Endothelial cell of umbilical vein (primary cell): ENCODE measurements around the gene OR2Y1. TPM values are rescaled to one million over a fixed set of nuclear protein-coding genes. Genes with fewer than 3 reads are reported as not detected.

ENCODE experiments used
- BruUV-seq: library from RNA; stranded (reverse); fragments of 400-500 nt; replicated peaks from 2 replicates; lab custom pipeline; 2021; lab: Mats Ljungman, UMichigan
- CTCF ChIA-PET: fragments of 300-600, 350-600 bp; sonication (Branson Sonifier 250); formaldehyde crosslinking; loops from one replicate; lab custom pipeline; 2021; ENCODE audit warnings: antibody characterized with exemption, inconsistent platforms; lab: Charles Lee
- POLR2A ChIA-PET: fragments of 300-600, 350-600 bp; sonication (Branson Sonifier 250); formaldehyde crosslinking; loops from one replicate; lab custom pipeline; 2021; ENCODE audit warnings: antibody characterized with exemption, inconsistent platforms; lab: Charles Lee
- DNase-seq: peaks from one replicate; pipeline ENCODE4 v3.0.0-alpha.2; 2011; ENCODE audit warnings: low read depth, low spot score
- FAIRE-seq: peaks from 2 replicates; lab custom pipeline; 2011; peaks lifted over from hg19 to GRCh38; lab: Jason Lieb, UNC
- H2AFZ ChIP-seq: 2 replicates; pipeline ENCODE4 v1.6.0; 2012; ENCODE audit warnings: low read depth, low read length, control low read depth, inconsistent platforms
- H3K27ac ChIP-seq: 2 replicates; pipeline ENCODE4 v1.5.1; 2011; ENCODE audit warnings: low read depth, mild to moderate bottlenecking, control low read depth, low read length, moderate library complexity; ENCODE audit not compliant: insufficient read depth
- H3K27me3 ChIP-seq, 2 experiments: 2 replicates each; pipeline versions ENCODE4 v1.6.0 to v1.6.1; 2011; ENCODE audit warnings: low read length in 2 of 2, mixed read lengths in 1 of 2; ENCODE audit not compliant: control insufficient read depth in 2 of 2, insufficient read depth in 2 of 2
- H3K36me3 ChIP-seq, 2 experiments: 2 replicates in 1 of 2; 3 replicates in 1 of 2; pipeline ENCODE4 v1.5.1; 2011; ENCODE audit warnings: low read length in 2 of 2, mild to moderate bottlenecking in 1 of 2, moderate library complexity in 1 of 2; ENCODE audit not compliant: control insufficient read depth in 2 of 2, insufficient read depth in 2 of 2; ENCODE audit errors: extremely low read depth in 1 of 2
- H3K4me1 ChIP-seq: 3 replicates; pipeline ENCODE4 v1.5.1; 2011; ENCODE audit warnings: mild to moderate bottlenecking, low read length; ENCODE audit not compliant: control insufficient read depth, insufficient read depth; ENCODE audit errors: extremely low read depth
- H3K4me2 ChIP-seq: 2 replicates; pipeline ENCODE4 v1.6.1; 2011; ENCODE audit warnings: low read length, control low read depth, mixed read lengths; ENCODE audit not compliant: insufficient read depth
- H3K4me3 ChIP-seq, 3 experiments: fragments of 200-600 bp in 1 of 3; sonication (generic), shearing (Covaris generic) in 1 of 3; replicated peaks in 1 of 3; 2 replicates each; pipeline ENCODE4 v1.5.1; 2011 to 2016; ENCODE audit warnings: control low read depth in 3 of 3, low read length in 3 of 3, mild to moderate bottlenecking in 2 of 3, inconsistent platforms in 1 of 3, low read depth in 1 of 3, moderate library complexity in 1 of 3; ENCODE audit not compliant: insufficient read depth in 1 of 3
- H3K79me2 ChIP-seq: 2 replicates; pipeline ENCODE4 v1.6.0; 2012; ENCODE audit warnings: low read length, inconsistent platforms; ENCODE audit not compliant: control insufficient read depth, insufficient read depth
- H3K9ac ChIP-seq: replicated peaks from 2 replicates; pipeline ENCODE3; 2011; ENCODE audit warnings: low read length, control low read depth; ENCODE audit not compliant: insufficient read depth; ENCODE audit errors: extremely low read depth
- H3K9me1 ChIP-seq: replicated peaks from 3 replicates; pipeline ENCODE4 v1.6.0; 2011; ENCODE audit warnings: mild to moderate bottlenecking, low read length; ENCODE audit not compliant: control insufficient read depth, insufficient read depth; ENCODE audit errors: extremely low read depth
- H3K9me3 ChIP-seq: replicated peaks from 2 replicates; pipeline ENCODE4 v1.5.1; 2012; ENCODE audit warnings: low read length, inconsistent platforms; ENCODE audit not compliant: control insufficient read depth, insufficient read depth
- H4K20me1 ChIP-seq: replicated peaks from 2 replicates; pipeline ENCODE3; 2011; ENCODE audit warnings: mild to moderate bottlenecking, low read length; ENCODE audit not compliant: control insufficient read depth, insufficient read depth; ENCODE audit errors: extremely low read depth
- EZH2 ChIP-seq: IDR thresholded peaks from 2 replicates; pipeline ENCODE4 v1.6.1; 2012; ENCODE audit warnings: borderline replicate concordance, low read depth, mild to moderate bottlenecking, moderate library complexity, low read length, inconsistent platforms; ENCODE audit not compliant: severe bottlenecking
- FOS ChIP-seq: IDR thresholded peaks from 2 replicates; pipeline ENCODE4 v1.6.1; 2011; ENCODE audit warnings: mild to moderate bottlenecking, low read length, moderate library complexity, borderline replicate concordance; ENCODE audit not compliant: insufficient read depth
- GATA2 ChIP-seq: IDR thresholded peaks from 2 replicates; pipeline ENCODE4 v1.7.0; 2011; ENCODE audit warnings: low read depth, mild to moderate bottlenecking, moderate library complexity, mixed read lengths, low read length; ENCODE audit not compliant: insufficient read length, insufficient read depth
- JUN ChIP-seq: IDR thresholded peaks from 2 replicates; pipeline ENCODE4 v1.6.1; 2011; ENCODE audit warnings: borderline replicate concordance, low read depth; ENCODE audit not compliant: insufficient read length, insufficient read depth
- MYC ChIP-seq: IDR thresholded peaks from one replicate; pipeline ENCODE4 v1.6.1; 2011; ENCODE audit warnings: mild to moderate bottlenecking, low read depth, low read length
- POLR2A ChIP-seq: IDR thresholded peaks from 2 replicates; pipeline ENCODE4 v1.6.1; 2012; ENCODE audit warnings: low read depth, mild to moderate bottlenecking, control low read depth, low read length
- POLR2AphosphoS5 ChIP-seq: IDR thresholded peaks from 2 replicates; pipeline ENCODE4 v1.6.1; 2012; ENCODE audit warnings: low read depth, mild to moderate bottlenecking, control low read depth, low read length, moderate library complexity; ENCODE audit not compliant: insufficient read depth
- dilution Hi-C: fragments of 300-500 bp; cut with MboI; formaldehyde crosslinking; loops from one replicate; pipeline ENCODE4 v1.15.0; 2019; ENCODE audit warnings: low sequenced_read_pairs; ENCODE audit not compliant: extremely low pct_ligation_motif_present
- intact Hi-C: fragments of 100-400 bp; cut with micrococcal nuclease; formaldehyde crosslinking; loops from one replicate; pipeline ENCODE4 v1.10.0; 2022
- polyA plus RNA-seq, 4 experiments: library from polyadenylated mRNA; depleted of rRNA in 3 of 4; stranded (reverse) in 3 of 4; unstranded in 1 of 4; fragments of >200 nt; gene quantifications; 2 replicates each; pipeline versions ENCODE4 v1.2.1 to v1.2.3, GENCODE V29; 2011 to 2012; ENCODE audit warnings: missing spikeins in 1 of 4
- total RNA-seq: library from RNA; stranded (reverse); gene quantifications from 2 replicates; pipeline ENCODE4 v1.2.3, GENCODE V29; 2021
- TF ChIP-seq, protein P1 (sequence below): IDR thresholded peaks from 2 replicates; pipeline ENCODE4 v1.6.1; 2011; ENCODE audit not compliant: insufficient read depth, insufficient read length
- TF ChIP-seq, protein P2 (sequence below), 2 donors: IDR thresholded peaks; 1 replicate in 1 of 2; 2 replicates in 1 of 2; pipeline ENCODE4 v1.5.1; 2011; ENCODE audit warnings: low read length in 2 of 2, mild to moderate bottlenecking in 2 of 2, moderate library complexity in 2 of 2, control low read depth in 1 of 2, inconsistent platforms in 1 of 2, low read depth in 1 of 2; ENCODE audit not compliant: insufficient read depth in 1 of 2; ENCODE audit errors: extremely low read depth in 1 of 2

Gene OR2Y1
- total and polyA plus RNA-seq, 2 donors (not counting 3 experiments of a cell fraction or from before 2014, with no cell fraction given), result not detected

- no peak for TF ChIP-seq FOS
- TF ChIP-seq, protein P1, sequence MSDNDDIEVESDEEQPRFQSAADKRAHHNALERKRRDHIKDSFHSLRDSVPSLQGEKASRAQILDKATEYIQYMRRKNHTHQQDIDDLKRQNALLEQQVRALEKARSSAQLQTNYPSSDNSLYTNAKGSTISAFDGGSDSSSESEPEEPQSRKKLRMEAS, result no peak
- TF ChIP-seq GATA2, result no peak
- TF ChIP-seq POLR2A, result no peak
- TF ChIP-seq, protein P2, sequence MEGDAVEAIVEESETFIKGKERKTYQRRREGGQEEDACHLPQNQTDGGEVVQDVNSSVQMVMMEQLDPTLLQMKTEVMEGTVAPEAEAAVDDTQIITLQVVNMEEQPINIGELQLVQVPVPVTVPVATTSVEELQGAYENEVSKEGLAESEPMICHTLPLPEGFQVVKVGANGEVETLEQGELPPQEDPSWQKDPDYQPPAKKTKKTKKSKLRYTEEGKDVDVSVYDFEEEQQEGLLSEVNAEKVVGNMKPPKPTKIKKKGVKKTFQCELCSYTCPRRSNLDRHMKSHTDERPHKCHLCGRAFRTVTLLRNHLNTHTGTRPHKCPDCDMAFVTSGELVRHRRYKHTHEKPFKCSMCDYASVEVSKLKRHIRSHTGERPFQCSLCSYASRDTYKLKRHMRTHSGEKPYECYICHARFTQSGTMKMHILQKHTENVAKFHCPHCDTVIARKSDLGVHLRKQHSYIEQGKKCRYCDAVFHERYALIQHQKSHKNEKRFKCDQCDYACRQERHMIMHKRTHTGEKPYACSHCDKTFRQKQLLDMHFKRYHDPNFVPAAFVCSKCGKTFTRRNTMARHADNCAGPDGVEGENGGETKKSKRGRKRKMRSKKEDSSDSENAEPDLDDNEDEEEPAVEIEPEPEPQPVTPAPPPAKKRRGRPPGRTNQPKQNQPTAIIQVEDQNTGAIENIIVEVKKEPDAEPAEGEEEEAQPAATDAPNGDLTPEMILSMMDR (IDR thresholded peaks at IDR 0.05; ENCODE audit: extremely low read depth in 1 of 2, insufficient read depth in 1 of 2, low read depth in 1 of 2, low read length in 2 of 2), result no peak
- TF ChIP-seq POLR2AphosphoS5, result no peak
- no peak for TF ChIP-seq MYC
- no peak for TF ChIP-seq JUN
- TF ChIP-seq EZH2, result no peak
- ChIA-PET CTCF (interaction anchor here (1.3 kb wide), 1 partner anchor 28 kb away, joined by 3 read pairs; no protein-coding TSS in a partner anchor), POLR2A (no interaction called here)
- intact Hi-C loops, result no loop called here
- no peaks in the 10 kb centered on the region for H3K4me1 ChIP-seq
- H3K27me3 ChIP-seq, result no peaks in the 10 kb centered on the region
- DNase-seq, result no peak
- H4K20me1 ChIP-seq, result no peaks in the 10 kb centered on the region
- no peaks in the 10 kb centered on the region for H3K36me3 ChIP-seq
- dilution Hi-C loops, result no loop called here
- no peaks in the 10 kb centered on the region for H3K79me2 ChIP-seq
- no peaks in the 10 kb centered on the region for H3K9me3 ChIP-seq
- BruUV-seq, result no TSS peak
- H3K27ac ChIP-seq, result no peak overlapping the region
- H3K9me1 ChIP-seq, result no peaks in the 10 kb centered on the region
- H3K4me3 ChIP-seq, result no peak overlapping the region
- no peak for FAIRE-seq
- no peak overlapping the region for H3K9ac ChIP-seq
- no peak overlapping the region for H2AFZ ChIP-seq
- H3K4me2 ChIP-seq, result no peak overlapping the region
Observed at GRCh38 chr5:180691046-180691445, 48.8 kb downstream of the OR2Y1 start.
